Nephron (organoid): Measurements from ENCODE around the gene SLC8A1.

Source experiments
- H3K27ac Mint-ChIP-seq, 3 experiments: 2 replicates each; pipeline ENCODE4 v1.8.0; 2020; ENCODE audit warnings: mixed read lengths in 3 of 3, mild to moderate bottlenecking in 2 of 3, moderate library complexity in 1 of 3
- H3K27me3 Mint-ChIP-seq: 2 replicates; pipeline ENCODE4 v1.8.0; 2021; ENCODE audit warnings: low read depth, mild to moderate bottlenecking, moderate library complexity, mixed read lengths
- H3K36me3 Mint-ChIP-seq: 2 replicates; pipeline ENCODE4 v1.8.0; 2020; ENCODE audit warnings: low read depth, mixed read lengths
- H3K4me1 Mint-ChIP-seq: 2 replicates; pipeline ENCODE4 v1.8.0; 2020; ENCODE audit warnings: mixed read lengths
- H3K4me3 Mint-ChIP-seq, 3 experiments: 2 replicates each; pipeline ENCODE4 v1.8.0; 2020; ENCODE audit warnings: mild to moderate bottlenecking in 3 of 3, mixed read lengths in 3 of 3, moderate library complexity in 2 of 3
- H3K9me3 Mint-ChIP-seq: 2 replicates; pipeline ENCODE4 v1.8.0; 2020; ENCODE audit warnings: mixed read lengths
- CTCF ChIP-seq, 3 experiments: fragments of 200-600 bp; sonication (generic); IDR thresholded peaks; one replicate each; pipeline ENCODE4 v1.5.0; 2021; ENCODE audit warnings: antibody characterized with exemption in 3 of 3; ENCODE audit not compliant: unreplicated experiment in 3 of 3

The SLC8A1 gene

DNA sequence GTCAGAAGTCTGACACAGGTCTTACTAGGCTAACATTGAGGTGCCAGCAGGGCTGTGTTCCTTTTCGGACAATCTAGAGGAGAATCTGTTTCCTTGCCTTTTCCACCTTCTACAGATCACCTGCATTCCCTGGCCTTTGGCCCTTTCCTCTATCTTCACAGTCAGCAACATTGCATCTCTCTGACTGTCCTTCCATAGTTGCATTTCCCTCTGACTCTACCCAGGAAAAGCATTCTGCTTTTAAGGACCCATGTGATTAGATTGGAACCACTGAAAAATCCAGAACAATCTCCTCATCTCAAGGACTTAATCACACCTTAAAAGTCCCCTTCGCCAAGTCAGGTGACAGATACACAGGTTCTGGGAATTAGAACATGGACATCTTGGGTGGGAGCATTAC, 181.5 kb downstream of the SLC8A1 start:
- Mint-ChIP-seq H3K9me3 (no peaks in the 10 kb centered on the region), H3K27me3 (peaks cover 3% of the 10 kb centered on the region), H3K4me1 (peaks cover 36% of the 10 kb centered on the region), H3K4me3 (no peak overlapping the region), H3K27ac (no peak overlapping the region), H3K36me3 (no peaks in the 10 kb centered on the region)
- no peak for TF ChIP-seq CTCF (IDR thresholded peaks at IDR 0.05; ENCODE audit: unreplicated experiment in 3 of 3)

DNA sequence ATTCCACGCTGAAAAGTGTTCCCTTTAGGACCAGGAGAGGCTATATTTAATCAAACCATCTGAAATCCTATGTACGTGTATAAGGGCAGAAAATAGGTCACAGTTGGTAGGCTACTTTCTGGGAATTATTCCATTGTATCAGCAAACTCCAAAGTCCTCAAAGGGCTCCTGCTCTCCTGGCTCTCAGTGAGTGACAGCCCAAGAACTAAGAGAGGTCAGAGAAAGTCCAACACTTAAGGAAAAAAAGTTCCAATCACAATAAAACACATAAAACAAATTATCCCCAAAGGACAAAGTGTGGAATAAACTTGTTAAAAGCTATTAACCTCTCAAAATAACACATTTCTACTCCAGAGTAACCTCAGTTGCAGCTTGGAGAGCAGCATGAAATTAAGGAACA, 183.3 kb downstream of the SLC8A1 start:
- no peak for TF ChIP-seq CTCF (IDR thresholded peaks at IDR 0.05; ENCODE audit: unreplicated experiment in 3 of 3)
- Mint-ChIP-seq H3K4me3 (no peak overlapping the region), H3K9me3 (no peaks in the 10 kb centered on the region), H3K27me3 (peaks cover 3% of the 10 kb centered on the region), H3K36me3 (no peaks in the 10 kb centered on the region), H3K4me1 (peaks cover 23% of the 10 kb centered on the region), H3K27ac (no peak overlapping the region)

DNA sequence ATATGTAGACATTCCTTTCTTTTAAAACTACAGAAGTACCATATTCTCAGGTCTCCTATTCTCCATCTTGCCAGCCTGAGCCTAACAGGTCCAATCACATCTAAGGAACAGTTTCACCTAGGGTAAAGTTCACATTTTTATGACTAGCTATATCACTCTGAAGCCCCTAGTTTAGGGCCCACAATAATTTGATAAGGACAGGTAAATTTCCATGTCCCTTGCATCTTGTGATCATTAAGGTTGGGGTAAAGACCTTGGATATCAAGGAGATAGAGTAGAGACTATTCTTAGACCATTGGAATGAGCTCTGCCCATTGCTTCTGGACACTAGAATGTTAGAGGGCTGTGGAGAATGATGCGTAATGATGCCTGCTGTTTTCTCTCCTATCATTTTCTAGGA, 185.7 kb downstream of the SLC8A1 start:
- Mint-ChIP-seq H3K4me3 (no peak overlapping the region), H3K36me3 (no peaks in the 10 kb centered on the region), H3K9me3 (peaks cover 2% of the 10 kb centered on the region), H3K27me3 (peaks cover 6% of the 10 kb centered on the region), H3K27ac (peak overlapping the region; percentile 52 to 82 (median 74)), H3K4me1 (peaks cover 12% of the 10 kb centered on the region)
- no peak for TF ChIP-seq CTCF (IDR thresholded peaks at IDR 0.05; ENCODE audit: unreplicated experiment in 3 of 3)

GRCh38 chr2:40265602-40266001, 186.3 kb downstream of the SLC8A1 start:
- no peak for TF ChIP-seq CTCF (IDR thresholded peaks at IDR 0.05; ENCODE audit: unreplicated experiment in 3 of 3)
- Mint-ChIP-seq H3K4me3 (no peak overlapping the region), H3K27ac (peak overlapping the region; percentile 52 to 82 (median 74)), H3K4me1 (peaks cover 8% of the 10 kb centered on the region), H3K27me3 (peaks cover 4% of the 10 kb centered on the region), H3K36me3 (no peaks in the 10 kb centered on the region), H3K9me3 (peaks cover 2% of the 10 kb centered on the region)

GRCh38 chr2:40261042-40261441, 190.8 kb downstream of the SLC8A1 start:
- H3K9me3 Mint-ChIP-seq: peaks cover 2% of the 10 kb centered on the region
- peaks cover 5% of the 10 kb centered on the region for H3K4me1 Mint-ChIP-seq
- peaks cover 3% of the 10 kb centered on the region for H3K27me3 Mint-ChIP-seq
- H3K27ac Mint-ChIP-seq: no peak overlapping the region
- H3K36me3 Mint-ChIP-seq: no peaks in the 10 kb centered on the region
- no peak for TF ChIP-seq CTCF (IDR thresholded peaks at IDR 0.05; ENCODE audit: unreplicated experiment in 3 of 3)
- no peak overlapping the region for H3K4me3 Mint-ChIP-seq

DNA sequence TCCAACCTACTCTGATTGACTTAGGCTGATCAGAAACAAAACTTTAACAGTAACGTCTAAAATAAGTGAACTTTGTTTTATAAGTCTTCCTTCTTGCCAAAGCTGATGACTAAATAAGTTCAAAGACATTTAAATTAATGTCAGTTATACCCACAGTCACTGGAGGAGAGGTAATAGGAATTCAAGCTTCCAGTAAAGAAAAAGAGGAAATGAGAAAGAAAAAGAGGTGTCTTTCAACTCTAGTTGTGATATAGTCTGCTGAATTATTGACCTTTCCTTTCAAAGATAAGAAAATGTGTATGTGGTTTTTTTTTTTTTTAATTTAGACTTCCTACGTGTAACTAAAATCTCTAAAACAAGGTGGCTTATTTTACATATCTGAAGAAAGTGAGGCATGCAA, 191.5 kb downstream of the SLC8A1 start:
- Mint-ChIP-seq H3K27ac (no peak overlapping the region), H3K27me3 (peaks cover 3% of the 10 kb centered on the region), H3K36me3 (no peaks in the 10 kb centered on the region), H3K4me1 (no peaks in the 10 kb centered on the region), H3K9me3 (peaks cover 2% of the 10 kb centered on the region), H3K4me3 (no peak overlapping the region)
- TF ChIP-seq CTCF (IDR thresholded peaks at IDR 0.05; ENCODE audit: unreplicated experiment in 3 of 3): no peak
